HG02763 (cell line): ENCODE results near the gene CPSF4L.
A peak's percentile ranks its signal among the peaks of the same experiment; 100 is the strongest.

Experiments used
- ATAC-seq: cut with Tn5 transposase; IDR thresholded peaks from one replicate; pipeline ENCODE4 v1.9.1; 2021; ENCODE audit warnings: mild to moderate bottlenecking, moderate library complexity; ENCODE audit not compliant: unreplicated experiment

Gene CPSF4L

GRCh38 chr17:73237714-73238113 lies 24.0 kb downstream of the CPSF4L start:
- no peak for ATAC-seq

- ATAC-seq, result no peak
Observed at GRCh38 chr17:73234736-73235135, 26.9 kb downstream of the CPSF4L start.

- peak; percentile 4 for ATAC-seq
Observed at GRCh38 chr17:73232587-73233373, 28.9 kb downstream of the CPSF4L start.

DNA sequence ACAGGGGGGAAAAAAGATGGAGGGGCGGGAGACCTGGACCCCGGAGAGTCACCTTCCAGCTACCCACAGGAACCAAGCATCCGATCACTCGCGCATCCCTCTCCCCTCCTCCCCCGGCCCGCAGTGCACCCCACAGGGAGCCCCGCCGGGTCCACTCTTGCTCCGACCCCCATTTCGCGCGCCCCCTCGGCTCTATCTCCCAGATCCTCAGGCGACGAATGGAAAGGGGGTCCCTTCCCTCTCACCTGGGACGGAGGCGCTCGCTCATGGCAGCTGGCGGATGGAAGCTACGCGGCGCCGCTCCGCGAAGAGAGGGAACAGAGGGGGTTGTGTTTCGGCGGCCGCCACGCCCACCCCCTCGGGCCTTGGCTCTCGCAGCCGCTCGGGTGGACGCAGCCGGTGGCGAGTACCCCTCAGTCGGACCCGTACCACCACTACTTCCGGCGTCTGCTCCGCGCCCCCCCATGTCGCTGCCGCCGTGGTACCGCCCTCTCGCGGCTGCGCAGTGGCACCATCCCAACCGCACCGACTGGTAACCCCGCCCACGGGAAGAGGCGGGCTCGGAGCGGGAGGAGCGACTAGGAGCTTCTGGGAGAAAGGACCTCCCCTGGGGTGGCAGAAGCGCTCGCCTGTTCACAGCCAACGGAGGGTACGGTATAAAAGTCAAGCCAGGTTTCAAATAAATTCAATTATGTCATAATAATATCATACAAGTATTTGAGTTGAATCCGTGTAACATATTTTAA lies 29.7 kb downstream of the CPSF4L start:
- peak; percentile 79 for ATAC-seq

DNA sequence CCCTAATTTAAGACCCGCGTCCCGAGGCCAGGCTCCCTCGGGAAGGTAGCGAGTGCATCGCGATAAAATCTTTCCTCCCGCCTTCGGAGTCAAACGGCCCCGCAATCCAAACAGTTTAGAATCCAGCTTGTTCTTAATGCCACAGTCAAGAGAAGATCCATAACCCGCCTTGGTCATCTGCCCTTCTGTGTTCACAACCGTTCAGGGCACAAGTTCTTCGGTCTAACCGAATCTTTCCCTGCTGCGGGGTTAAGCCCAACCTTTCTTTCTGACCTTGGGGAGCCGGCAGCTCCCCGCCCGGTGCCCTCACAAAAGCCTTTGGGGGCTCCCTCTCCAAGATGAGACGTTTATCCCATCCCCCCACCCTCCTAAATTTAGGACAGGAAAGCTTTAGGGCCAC lies 30.3 kb downstream of the CPSF4L start:
- no peak for ATAC-seq

GRCh38 chr17:73230088-73230487 lies 31.6 kb downstream of the CPSF4L start:
- ATAC-seq, result no peak

GRCh38 chr17:73228748-73229236 lies 32.9 kb downstream of the CPSF4L start:
- ATAC-seq, result peak; percentile 27

GRCh38 chr17:73227944-73228343 lies 33.7 kb downstream of the CPSF4L start:
- no peak for ATAC-seq

DNA sequence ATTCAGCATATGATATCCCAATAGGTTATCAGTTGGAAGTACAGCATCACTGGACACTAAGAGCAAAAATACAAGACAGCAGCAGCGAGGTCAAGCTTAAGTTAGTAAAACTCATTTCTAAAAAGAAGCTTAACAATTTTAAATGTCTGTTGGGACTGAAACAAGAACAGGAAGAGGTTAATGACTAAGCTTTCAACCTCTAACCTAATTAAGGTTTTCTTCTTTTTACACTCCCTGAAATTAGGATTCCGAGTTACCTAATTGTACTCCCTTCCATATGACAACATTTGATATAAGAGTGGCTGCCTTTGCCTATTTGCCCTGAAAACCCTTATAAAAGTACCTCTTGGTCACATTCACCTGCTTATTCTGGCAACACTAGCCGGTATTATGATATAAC lies 34.3 kb downstream of the CPSF4L start:
- no peak for ATAC-seq

DNA sequence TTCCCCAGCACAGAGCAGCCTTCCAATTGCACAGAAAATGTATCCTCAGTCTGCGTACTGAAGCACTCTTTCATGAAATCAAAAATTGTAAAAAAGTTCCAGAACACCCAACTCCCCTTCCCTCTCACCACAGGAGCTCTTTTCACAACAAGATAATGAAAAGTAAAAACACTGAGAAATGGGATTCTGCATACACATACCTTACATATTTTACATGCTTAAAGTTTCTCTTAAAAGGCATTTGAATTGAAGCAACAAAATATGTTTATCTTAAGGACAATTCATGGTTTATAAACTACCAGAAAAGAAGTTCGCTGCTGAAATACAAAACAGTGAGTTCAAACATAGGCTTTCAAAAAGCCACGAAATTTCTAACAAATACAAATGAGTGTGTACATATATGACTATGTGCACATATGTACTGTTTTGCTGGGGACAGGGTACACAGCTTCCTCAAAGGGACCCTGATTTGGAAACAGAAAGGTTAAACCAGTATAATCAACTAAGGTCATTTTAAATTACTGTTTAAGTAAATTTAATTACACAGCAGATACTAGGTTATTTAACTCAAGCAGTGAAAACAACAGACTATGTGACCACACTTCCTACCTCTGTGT lies 35.0 kb downstream of the CPSF4L start:
- no peak for ATAC-seq

GRCh38 chr17:73224663-73225305 lies 36.9 kb downstream of the CPSF4L start:
- no peak for ATAC-seq

DNA sequence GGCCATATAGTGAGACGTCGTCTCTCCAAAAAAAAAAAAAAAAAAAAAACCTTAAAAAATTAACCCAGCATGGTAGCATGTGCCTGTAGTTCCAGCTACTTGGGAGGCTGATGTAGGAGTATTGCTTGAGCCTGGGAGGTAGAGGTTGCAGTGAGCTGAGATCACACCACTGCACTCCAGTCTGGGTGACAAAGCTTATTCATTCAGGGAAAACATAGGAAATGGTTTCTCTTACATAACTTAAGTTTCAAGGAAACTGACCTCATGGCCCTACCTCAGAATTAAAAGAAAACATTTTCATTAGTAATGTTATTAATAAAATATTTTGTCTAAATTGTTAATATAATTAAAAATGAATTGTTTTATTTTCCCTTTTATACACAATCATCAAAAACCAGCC lies 37.4 kb downstream of the CPSF4L start:
- no peak for ATAC-seq

GRCh38 chr17:73223626-73224230 lies 38.0 kb downstream of the CPSF4L start:
- ATAC-seq, result no peak

DNA sequence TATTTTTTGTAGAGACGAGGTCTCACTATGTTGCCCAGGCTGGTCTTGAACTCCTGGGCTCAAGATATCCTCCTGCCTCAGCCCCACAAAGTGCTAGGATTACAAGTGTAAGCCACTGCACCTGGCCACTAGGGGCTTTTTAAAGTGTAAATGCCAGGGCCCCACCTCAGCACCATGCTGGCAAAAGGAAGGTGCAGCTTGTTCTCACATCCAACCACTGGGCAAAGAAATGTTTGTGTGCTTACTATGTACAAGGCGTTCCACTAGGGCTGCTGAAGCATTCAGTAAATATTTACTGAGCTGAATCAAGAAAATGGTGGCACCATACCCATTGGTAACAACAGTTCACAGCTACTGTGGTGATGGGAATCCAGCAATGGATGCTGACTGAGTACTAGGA lies 46.2 kb downstream of the CPSF4L start:
- ATAC-seq, result no peak

GRCh38 chr17:73214851-73215250 lies 46.8 kb downstream of the CPSF4L start:
- no peak for ATAC-seq

GRCh38 chr17:73214008-73214407 lies 47.7 kb downstream of the CPSF4L start:
- no peak for ATAC-seq

DNA sequence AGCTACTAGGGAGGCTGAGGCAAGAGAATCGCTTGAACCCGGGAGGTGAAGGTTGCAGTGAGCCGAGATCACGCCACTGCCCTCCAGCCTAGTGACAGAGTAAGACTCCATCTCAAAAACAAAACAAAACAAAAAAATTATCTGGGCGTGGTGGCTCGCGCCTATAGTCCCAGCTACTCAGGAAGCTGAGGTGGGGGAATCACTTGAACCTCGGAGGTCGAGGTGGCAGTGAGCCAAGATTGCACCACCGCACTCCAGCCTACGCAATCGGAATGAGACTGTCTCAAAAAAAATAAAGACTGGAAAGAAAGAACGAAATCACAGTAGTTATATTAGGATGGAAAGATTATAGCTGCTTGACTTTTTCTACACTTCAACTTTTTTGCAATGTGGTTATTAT lies 49.9 kb downstream of the CPSF4L start:
- ATAC-seq, result no peak

GRCh38 chr17:73210002-73210678 lies 51.5 kb downstream of the CPSF4L start:
- ATAC-seq, result no peak

GRCh38 chr17:73209436-73209835 lies 52.2 kb downstream of the CPSF4L start:
- no peak for ATAC-seq

DNA sequence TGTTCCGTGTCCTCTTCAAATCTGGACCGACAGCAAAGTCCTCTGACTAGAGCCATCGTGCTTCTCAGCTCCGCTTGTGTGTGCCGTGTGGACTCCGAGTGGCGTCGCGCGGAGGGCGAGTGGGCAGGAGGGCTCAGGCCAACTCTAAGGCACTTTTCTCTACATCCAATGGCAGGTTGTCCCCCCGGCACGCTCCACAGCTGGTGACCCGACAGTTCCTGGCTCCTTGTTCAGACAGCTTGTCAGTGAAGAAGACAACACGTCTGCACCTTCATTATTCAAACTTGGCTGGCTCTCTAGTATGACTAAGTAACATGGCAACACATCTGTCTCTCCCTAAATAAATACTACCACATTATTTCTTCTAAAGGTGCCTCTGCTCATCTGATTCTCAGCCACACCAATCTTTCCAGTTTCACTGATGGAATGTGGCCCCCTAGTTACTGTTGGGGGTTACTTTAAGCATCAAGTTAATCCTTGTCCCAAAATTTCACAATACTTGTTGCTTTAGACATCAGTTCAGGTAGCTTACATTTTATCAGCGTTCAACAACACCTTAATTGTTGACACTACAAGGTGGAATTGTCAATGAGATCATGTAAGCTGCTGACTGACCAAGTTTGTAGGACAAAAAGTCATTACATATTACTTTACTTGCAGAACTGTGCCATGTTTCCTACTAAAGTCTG lies 53.4 kb downstream of the CPSF4L start:
- ATAC-seq, result no peak
